ENCODE data around the gene GLS.

GLS gene

DNA sequence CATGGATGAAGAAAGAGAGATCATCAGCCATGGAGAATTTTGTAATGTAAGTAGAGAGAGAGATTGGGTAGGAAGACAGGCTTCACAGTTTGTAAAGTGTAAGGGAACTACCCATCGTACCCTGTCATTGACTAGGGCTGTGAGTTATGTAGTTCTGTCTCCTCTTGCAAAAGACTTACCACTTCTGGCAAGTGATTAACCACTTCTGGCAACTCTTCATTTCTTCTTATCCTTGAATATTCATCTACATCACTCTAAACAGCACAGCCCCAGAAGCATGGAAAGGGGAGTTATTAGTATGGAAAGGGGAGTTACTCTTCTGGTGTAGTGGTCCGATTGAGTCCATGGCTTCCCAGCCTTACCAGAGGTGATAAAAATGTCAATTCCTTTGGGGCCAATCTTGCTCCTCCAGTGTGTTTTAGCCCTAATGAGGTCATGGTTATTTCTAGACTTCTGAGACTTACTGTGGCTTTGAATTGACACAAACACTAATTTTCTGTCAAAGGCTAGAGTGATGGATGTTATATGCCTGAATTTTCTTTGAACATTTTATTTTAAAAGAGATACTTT lies 81.4 kb downstream of the GLS start:
- TF ChIP-seq, protein P1, sequence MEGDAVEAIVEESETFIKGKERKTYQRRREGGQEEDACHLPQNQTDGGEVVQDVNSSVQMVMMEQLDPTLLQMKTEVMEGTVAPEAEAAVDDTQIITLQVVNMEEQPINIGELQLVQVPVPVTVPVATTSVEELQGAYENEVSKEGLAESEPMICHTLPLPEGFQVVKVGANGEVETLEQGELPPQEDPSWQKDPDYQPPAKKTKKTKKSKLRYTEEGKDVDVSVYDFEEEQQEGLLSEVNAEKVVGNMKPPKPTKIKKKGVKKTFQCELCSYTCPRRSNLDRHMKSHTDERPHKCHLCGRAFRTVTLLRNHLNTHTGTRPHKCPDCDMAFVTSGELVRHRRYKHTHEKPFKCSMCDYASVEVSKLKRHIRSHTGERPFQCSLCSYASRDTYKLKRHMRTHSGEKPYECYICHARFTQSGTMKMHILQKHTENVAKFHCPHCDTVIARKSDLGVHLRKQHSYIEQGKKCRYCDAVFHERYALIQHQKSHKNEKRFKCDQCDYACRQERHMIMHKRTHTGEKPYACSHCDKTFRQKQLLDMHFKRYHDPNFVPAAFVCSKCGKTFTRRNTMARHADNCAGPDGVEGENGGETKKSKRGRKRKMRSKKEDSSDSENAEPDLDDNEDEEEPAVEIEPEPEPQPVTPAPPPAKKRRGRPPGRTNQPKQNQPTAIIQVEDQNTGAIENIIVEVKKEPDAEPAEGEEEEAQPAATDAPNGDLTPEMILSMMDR (IDR thresholded peaks at IDR 0.05; ENCODE audit: low read depth, low read length, missing control alignments): no peak
- in situ Hi-C loops (cut with HindIII; ENCODE audit: low sequenced_read_pairs): no loop called here
- no peak overlapping the region for H3K4me3 ChIP-seq (ENCODE audit: low read depth, low read length)
- no peak for DNase-seq (ENCODE audit: low read depth)

DNA sequence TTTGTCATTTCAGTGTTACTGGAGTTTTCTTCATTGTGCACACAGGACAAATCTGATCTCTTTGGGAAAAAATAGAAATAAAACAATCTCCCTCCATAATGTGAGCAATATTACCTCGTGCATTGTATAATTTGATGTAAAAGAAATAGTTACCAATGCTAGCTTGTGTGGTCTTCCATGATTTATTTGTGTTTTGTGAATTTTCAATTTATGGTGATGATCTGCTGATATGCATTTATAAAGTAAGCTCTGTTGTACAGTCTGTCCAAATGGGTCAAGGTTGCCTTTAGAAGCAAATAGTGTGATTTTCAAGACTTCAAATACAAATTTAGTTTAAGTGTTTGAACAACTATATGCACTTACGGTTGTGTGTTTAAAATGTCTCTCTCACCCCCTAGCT lies 82.5 kb downstream of the GLS start:
- TF ChIP-seq, protein P1 (IDR thresholded peaks at IDR 0.05; ENCODE audit: low read depth, low read length, missing control alignments): no peak
- in situ Hi-C loops (cut with HindIII; ENCODE audit: low sequenced_read_pairs): no loop called here
- DNase-seq (ENCODE audit: low read depth): no peak
- H3K4me3 ChIP-seq (ENCODE audit: low read depth, low read length): no peak overlapping the region

DNA sequence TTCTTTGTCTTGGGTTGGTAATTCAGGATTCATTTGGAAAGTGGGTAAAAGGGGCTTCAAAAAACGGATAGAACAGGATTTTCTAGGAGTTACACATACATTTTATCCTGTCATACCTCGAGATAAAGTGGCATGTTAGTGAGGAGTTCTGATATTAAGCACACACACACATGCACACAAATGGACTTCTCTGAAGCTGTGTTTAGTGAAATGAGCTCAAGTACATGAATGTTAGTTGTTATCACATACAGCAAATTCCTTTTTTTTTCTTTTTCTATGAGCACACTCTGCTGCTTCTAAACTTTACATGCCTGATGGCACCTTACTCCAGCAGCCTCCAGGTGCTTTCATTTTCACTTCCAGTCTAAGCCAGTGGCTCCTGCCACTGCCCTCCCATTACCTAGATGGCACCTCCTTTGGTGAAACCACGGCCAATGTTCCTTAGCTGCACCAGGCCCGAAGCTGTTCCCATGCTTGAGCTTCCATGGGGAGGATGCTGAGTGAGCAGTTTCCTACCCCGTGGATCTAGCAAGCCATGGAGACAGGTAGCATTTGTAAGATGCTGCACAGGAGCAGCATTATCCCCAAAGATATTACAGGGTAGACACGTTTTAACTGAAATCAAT lies 83.7 kb downstream of the GLS start:
- no peak overlapping the region for H3K4me3 ChIP-seq (ENCODE audit: low read depth, low read length)
- in situ Hi-C loops (cut with HindIII; ENCODE audit: low sequenced_read_pairs): no loop called here
- TF ChIP-seq, protein P1 (IDR thresholded peaks at IDR 0.05; ENCODE audit: low read depth, low read length, missing control alignments): no peak
- no peak for DNase-seq (ENCODE audit: low read depth)

DNA sequence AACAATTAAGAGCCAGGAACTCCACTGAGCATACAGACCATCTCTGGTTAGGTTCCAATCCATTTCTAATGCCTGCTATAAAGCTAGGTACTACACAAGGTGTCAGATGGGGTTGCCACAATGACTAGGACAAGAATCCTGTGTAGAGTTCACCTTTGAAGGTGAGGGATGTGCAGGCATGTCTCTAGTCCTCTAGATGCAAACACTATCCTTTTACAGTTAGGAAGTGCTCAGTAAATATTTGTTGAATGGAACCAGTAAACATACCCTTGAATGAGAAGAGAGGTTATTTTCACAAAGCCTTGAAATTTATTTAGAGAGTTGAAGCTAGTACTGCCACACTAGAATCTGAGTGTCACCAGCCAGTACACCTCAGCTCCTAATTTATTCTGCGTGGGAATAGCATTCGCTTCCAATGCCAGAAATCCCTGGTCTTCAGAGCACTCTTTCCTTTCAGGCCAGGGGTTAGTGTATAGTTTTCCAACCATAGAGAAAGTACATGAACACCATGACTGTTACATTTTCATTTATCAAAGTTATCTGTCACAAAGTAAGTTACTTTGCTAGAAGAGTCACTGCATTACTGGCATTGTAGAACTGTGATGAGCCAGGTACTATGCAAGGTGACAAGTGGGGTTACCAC lies 85.1 kb downstream of the GLS start:
- no peak overlapping the region for H3K4me3 ChIP-seq (ENCODE audit: low read depth, low read length)
- TF ChIP-seq, protein P1 (IDR thresholded peaks at IDR 0.05; ENCODE audit: low read depth, low read length, missing control alignments): no peak
- in situ Hi-C loops (cut with HindIII; ENCODE audit: low sequenced_read_pairs): no loop called here
- no peak for DNase-seq (ENCODE audit: low read depth)

DNA sequence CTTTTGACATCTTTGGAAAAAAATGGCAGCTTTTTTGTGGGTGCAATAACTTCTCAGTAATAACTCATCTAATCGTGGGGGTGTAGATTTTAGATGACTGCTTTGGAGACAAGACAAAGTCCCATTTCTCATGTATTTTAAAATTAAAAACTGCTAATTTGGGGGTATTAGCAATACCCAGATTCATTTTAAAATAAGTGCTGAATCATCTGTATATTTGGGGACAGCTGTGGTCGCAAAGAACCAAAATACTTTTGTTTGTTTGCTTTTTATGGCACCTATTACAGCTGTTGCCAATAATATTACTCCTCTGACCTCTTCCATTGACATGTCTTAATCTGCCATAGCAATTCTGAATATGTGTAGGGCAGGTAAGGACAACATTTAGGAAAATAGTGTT lies 87.9 kb downstream of the GLS start:
- TF ChIP-seq, protein P1 (IDR thresholded peaks at IDR 0.05; ENCODE audit: low read depth, low read length, missing control alignments): no peak
- in situ Hi-C loops (cut with HindIII; ENCODE audit: low sequenced_read_pairs): no loop called here
- H3K4me3 ChIP-seq (ENCODE audit: low read depth, low read length): no peak overlapping the region
- no peak for DNase-seq (ENCODE audit: low read depth)

DNA sequence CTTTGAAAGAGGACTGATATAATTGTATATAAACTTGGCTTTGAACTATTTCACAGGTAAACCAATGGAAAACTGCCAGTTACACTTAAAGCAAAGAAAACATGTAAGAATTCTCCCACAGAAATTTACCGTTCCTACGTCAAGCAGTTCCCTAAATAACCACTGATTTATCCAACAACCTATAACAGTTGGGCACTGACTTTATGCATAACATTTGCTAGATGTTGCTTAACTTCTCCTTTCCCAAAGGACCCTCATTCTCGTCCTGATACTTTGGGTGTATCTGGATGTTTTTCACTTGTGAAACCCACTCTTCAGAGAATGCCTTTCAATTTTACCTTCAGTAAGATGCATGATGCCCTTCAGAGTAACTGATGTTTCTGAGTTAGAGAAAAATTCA lies 89.5 kb downstream of the GLS start:
- TF ChIP-seq, protein P1 (IDR thresholded peaks at IDR 0.05; ENCODE audit: low read depth, low read length, missing control alignments): no peak
- in situ Hi-C loops (cut with HindIII; ENCODE audit: low sequenced_read_pairs): no loop called here
- no peak for DNase-seq (ENCODE audit: low read depth)
- H3K4me3 ChIP-seq (ENCODE audit: low read depth, low read length): no peak overlapping the region
